Right cardiac atrium (tissue), 5 donors: ENCODE measurements around the gene OR10A3. TPM values are rescaled to one million over a fixed set of nuclear protein-coding genes. Genes with fewer than 3 reads are reported as not detected.
"Not testable (repeated sequence)": the region's sequence is repeated elsewhere in the genome, so short reads cannot be mapped to it uniquely, and the experiment has no call there.

Source experiments
- ATAC-seq, 2 donors: fragments of 200-7000 bp; cut with Tn5 transposase; one replicate each; pipeline versions ENCODE4 v1.8.0 to v1.9.1; 2020; ENCODE audit warnings: moderate library complexity in 2 of 2, mild to moderate bottlenecking in 1 of 2
- DNase-seq, 3 donors: peaks; one replicate each; pipeline ENCODE4 v3.0.0-alpha.2; 2020
- H3K27ac ChIP-seq: one replicate; pipeline ENCODE4 v1.5.1; 2013; ENCODE audit warnings: mild to moderate bottlenecking, low read length, control low read depth, moderate library complexity
- H3K27me3 ChIP-seq: one replicate; pipeline ENCODE4 v1.6.1; 2013; ENCODE audit not compliant: control insufficient read depth, insufficient read depth
- H3K4me1 ChIP-seq: one replicate; pipeline ENCODE4 v1.6.1; 2013; ENCODE audit warnings: low read length; ENCODE audit not compliant: control insufficient read depth, insufficient read depth
- H3K4me3 ChIP-seq: one replicate; pipeline ENCODE4 v1.5.1; 2013; ENCODE audit warnings: low read length, control low read depth
- H3K9me3 ChIP-seq: one replicate; pipeline ENCODE4 v1.6.1; 2013; ENCODE audit warnings: low read length; ENCODE audit not compliant: control insufficient read depth
- WGBS: extraction: QIAGEN DNeasy Blood & Tissue Kit; methylation state at CpG from one replicate; pipeline ENCODE4 v1.1.7; 2013; 5-methylcytosine and 5-hydroxymethylcytosine counted together
- intact Hi-C, 4 donors: fragments of 100-400 bp; cut with DNase I; formaldehyde crosslinking; loops; one replicate each; pipeline versions ENCODE4 v1.11.0 to v1.14.0; 2022 to 2023
- long read RNA-seq, 4 donors: library from polyadenylated mRNA; unstranded; transcript quantifications; one replicate each; pipeline ENCODE4 v2.0.0, GENCODE V29; 2020 to 2021
- polyA plus RNA-seq: library from polyadenylated mRNA; stranded (reverse); fragments of 200-250 nt; gene quantifications from one replicate; pipeline ENCODE4 v1.2.3, GENCODE V29; 2013
- total RNA-seq, 4 donors: library from RNA; stranded (reverse); fragmentation: NEBNext Ultra II Directional; extraction: Animal tissue kit (Norgen Biotek cat#: 25700); gene quantifications; one replicate each; pipeline ENCODE4 v1.2.1, GENCODE V29; 2021
- donor health status: healthy with polysubstance abuse.
- donor health status: DM: no; HTN: yes; CAD: no.
- donor health status: DM: no; HTN: no; CAD: no.
- donor health status: DM: no; HTN: yes; CAD: no; lungs with severe emphysema.
- donor health status: DM: yes; HTN: yes; CAD: no.

Gene OR10A3
- not detected for total RNA-seq
- not detected for polyA plus RNA-seq
- long read RNA-seq, donor 1, result 0 reads
- long read RNA-seq, donor 2, result 0 reads
- long read RNA-seq, donor 3, result 0 reads
- long read RNA-seq, donor 4, result 0 reads

GRCh38 chr11:7941608-7942007 lies at the start of gene OR10A3:
Gene OR10A3 (minus strand): TSS chr11:7941708. CDS start chr11:7939520, 2,188 bp downstream.
- no peak for DNase-seq
- ATAC-seq, result no peak
- H3K27me3 ChIP-seq, result no peaks in the 10 kb centered on the region
- no peak within 1 kb of the TSS for H3K4me3 ChIP-seq
- peaks cover 3% of the 10 kb centered on the region for H3K9me3 ChIP-seq
- no peaks in the 10 kb centered on the region for H3K4me1 ChIP-seq
- 84% methylated on average over 2 of the region's 2 CpGs for WGBS
- intact Hi-C loops, result no loop called here
- H3K27ac ChIP-seq, result no peak within 1 kb of the TSS

GRCh38 chr11:7987560-7987883 lies 46.0 kb upstream of the OR10A3 start:
- H3K4me3 ChIP-seq, result peak overlapping the region; percentile 99
- not testable (repeated sequence) for H3K4me1 ChIP-seq, H3K9me3 ChIP-seq, H3K27me3 ChIP-seq, DNase-seq, H3K27ac ChIP-seq, ATAC-seq
- intact Hi-C loops, result loop anchor here (2.0 to 5.0 kb wide), 2 partner anchors 95 kb away; no protein-coding TSS in a partner anchor
- WGBS, result 2% methylated on average over 9 of the region's 13 CpGs

GRCh38 chr11:7986768-7987559 lies 45.5 kb upstream of the OR10A3 start, which contains the start of gene EIF3F:
Gene EIF3F (plus strand): TSS chr11:7987337. CDS start chr11:7987353, 16 bp downstream.
- whole genome bisulfite sequencing, result under 1% methylated on average over 47 of the region's 47 CpGs
- ATAC-seq (peak; percentile 99 to 100), DNase-seq (peak; percentile 88 to 92 (median 92))
- Histone ChIP-seq H3K9me3 (no peaks in the 10 kb centered on the region), H3K4me3 (peak within 1 kb of the TSS; percentile 99), H3K4me1 (no peaks in the 10 kb centered on the region), H3K27ac (peak within 1 kb of the TSS; percentile 68), H3K27me3 (no peaks in the 10 kb centered on the region)
- intact Hi-C loops, result loop anchor here (2.0 to 5.0 kb wide), 2 partner anchors 94 to 95 kb away; no protein-coding TSS in a partner anchor

GRCh38 chr11:7983832-7984590 lies 42.5 kb upstream of the OR10A3 start:
- no peak overlapping the region for H3K27ac ChIP-seq
- 73% methylated on average over 7 of the region's 7 CpGs for WGBS
- intact Hi-C loops, result no loop called here
- no peaks in the 10 kb centered on the region for H3K9me3 ChIP-seq
- no peaks in the 10 kb centered on the region for H3K27me3 ChIP-seq
- H3K4me1 ChIP-seq, result no peaks in the 10 kb centered on the region
- DNase-seq (no peak), ATAC-seq (no peak)
- no peak overlapping the region for H3K4me3 ChIP-seq

GRCh38 chr11:7982582-7983119 lies 41.1 kb upstream of the OR10A3 start:
- intact Hi-C loops, result no loop called here
- H3K4me3 ChIP-seq, result no peak overlapping the region
- no peak for DNase-seq
- H3K4me1 ChIP-seq, result no peaks in the 10 kb centered on the region
- H3K9me3 ChIP-seq, result no peaks in the 10 kb centered on the region
- no peaks in the 10 kb centered on the region for H3K27me3 ChIP-seq
- no peak for ATAC-seq
- 64% methylated on average over 1 of the region's 1 CpG for WGBS
- H3K27ac ChIP-seq, result no peak overlapping the region

- no peak overlapping the region for H3K4me3 ChIP-seq
- DNase-seq (no peak), ATAC-seq (no peak)
- WGBS, result 75% methylated on average over 1 of the region's 1 CpG
- intact Hi-C loops, result no loop called here
- H3K9me3 ChIP-seq, result no peaks in the 10 kb centered on the region
- no peaks in the 10 kb centered on the region for H3K27me3 ChIP-seq
- H3K27ac ChIP-seq, result no peak overlapping the region
- no peaks in the 10 kb centered on the region for H3K4me1 ChIP-seq
These were observed 40.2 kb upstream of the OR10A3 start for GRCh38 chr11:7981619-7982157.

- DNase-seq (no peak), ATAC-seq (no peak)
- H3K27ac ChIP-seq, result no peak overlapping the region
- no peaks in the 10 kb centered on the region for H3K27me3 ChIP-seq
- H3K4me1 ChIP-seq, result no peaks in the 10 kb centered on the region
- 63% methylated on average over 5 of the region's 5 CpGs for WGBS
- intact Hi-C loops, result no loop called here
- no peak overlapping the region for H3K4me3 ChIP-seq
- H3K9me3 ChIP-seq, result no peaks in the 10 kb centered on the region
These were observed 35.9 kb upstream of the OR10A3 start for GRCh38 chr11:7977232-7977917.

GRCh38 chr11:7974668-7975067 lies 33.2 kb upstream of the OR10A3 start:
- no peak overlapping the region for H3K4me3 ChIP-seq
- H3K27ac ChIP-seq, result no peak overlapping the region
- no peak for ATAC-seq
- intact Hi-C loops, result no loop called here
- H3K27me3 ChIP-seq, result no peaks in the 10 kb centered on the region
- DNase-seq, result no peak
- H3K4me1 ChIP-seq, result no peaks in the 10 kb centered on the region
- no peaks in the 10 kb centered on the region for H3K9me3 ChIP-seq
- 68% methylated on average over 2 of the region's 2 CpGs for WGBS

- no peak overlapping the region for H3K27ac ChIP-seq
- H3K4me3 ChIP-seq, result no peak overlapping the region
- DNase-seq (no peak), ATAC-seq (no peak)
- no peaks in the 10 kb centered on the region for H3K27me3 ChIP-seq
- intact Hi-C loops, result no loop called here
- no peaks in the 10 kb centered on the region for H3K9me3 ChIP-seq
- WGBS, result 90% methylated on average over 5 of the region's 5 CpGs
- no peaks in the 10 kb centered on the region for H3K4me1 ChIP-seq
These were observed 31.5 kb upstream of the OR10A3 start for GRCh38 chr11:7973011-7973410.

- DNase-seq, result no peak
- Histone ChIP-seq H3K27me3 (no peaks in the 10 kb centered on the region), H3K9me3 (no peaks in the 10 kb centered on the region), H3K4me1 (no peaks in the 10 kb centered on the region), H3K4me3 (no peak overlapping the region), H3K27ac (no peak overlapping the region)
- ATAC-seq, result no peak
- intact Hi-C loops, result no loop called here
These were observed 30.3 kb upstream of the OR10A3 start for GRCh38 chr11:7971846-7972245.
